Heart left ventricle (tissue), 16 donors: ENCODE results near the gene PACSIN2. TPM values are rescaled to one million over a fixed set of nuclear protein-coding genes. Genes with fewer than 3 reads are reported as not detected.
"Not testable (repeated sequence)": the region's sequence is repeated elsewhere in the genome, so short reads cannot be mapped to it uniquely, and the experiment has no call there.

Experiments used
- ATAC-seq, 4 donors: fragments of 200-7000 bp; cut with Tn5 transposase; one replicate each; pipeline ENCODE4 v1.9.1; 2020 to 2022; ENCODE audit warnings: moderate library complexity in 4 of 4, mild to moderate bottlenecking in 3 of 4, moderate number of reproducible peaks in 1 of 4
- DNase-seq, 5 donors: peaks; one replicate each; pipeline ENCODE4 v3.0.0-alpha.2; 2020
- H3K27ac ChIP-seq, 12 donors: fragments of 200-600 bp; sonication (generic) in 4 of 12; one replicate each; pipeline versions ENCODE4 v1.5.0 to v1.8.0; 2016 to 2022; ENCODE audit warnings: mild to moderate bottlenecking in 2 of 12
- H3K27me3 ChIP-seq, 9 donors: fragments of 200-600 bp; sonication (generic) in 2 of 9; one replicate each; pipeline versions ENCODE4 v1.5.1 to v1.8.0; 2016 to 2022; ENCODE audit warnings: mild to moderate bottlenecking in 3 of 9
- H3K36me3 ChIP-seq, 9 donors: fragments of 200-600 bp; sonication (generic) in 2 of 9; one replicate each; pipeline versions ENCODE4 v1.5.0 to v1.8.0; 2018 to 2022; ENCODE audit warnings: mild to moderate bottlenecking in 2 of 9
- H3K4me1 ChIP-seq, 12 donors: fragments of 200-600 bp; sonication (generic) in 4 of 12; one replicate each; pipeline versions ENCODE4 v1.5.0 to v1.8.0; 2016 to 2022; ENCODE audit warnings: mild to moderate bottlenecking in 3 of 12
- H3K4me3 ChIP-seq, 12 donors: fragments of 200-600 bp; sonication (generic) in 4 of 12; one replicate each; pipeline versions ENCODE4 v1.5.0 to v1.8.0; 2017 to 2022; ENCODE audit warnings: mild to moderate bottlenecking in 9 of 12, moderate library complexity in 4 of 12
- H3K9me3 ChIP-seq, 12 donors: fragments of 200-600 bp; sonication (generic) in 4 of 12; one replicate each; pipeline versions ENCODE4 v1.5.0 to v1.8.0; 2016 to 2022; ENCODE audit warnings: mild to moderate bottlenecking in 1 of 12
- CTCF ChIP-seq, 12 donors: fragments of 200-600 bp; sonication (generic) in 4 of 12; IDR thresholded peaks; one replicate each; pipeline versions ENCODE4 v1.5.0 to v1.8.0; 2018 to 2022; ENCODE audit warnings: antibody characterized with exemption in 12 of 12, mild to moderate bottlenecking in 5 of 12
- POLR2A ChIP-seq, 2 donors: fragments of 450-650 bp; IDR thresholded peaks; one replicate each; pipeline ENCODE4 v1.6.1; 2017; ENCODE audit warnings: antibody characterized with exemption in 2 of 2, mild to moderate bottlenecking in 2 of 2, moderate library complexity in 2 of 2
- whole genome bisulfite sequencing, 4 donors: extraction: QIAGEN DNeasy Blood & Tissue Kit in 2 of 4; methylation state at CpG; one replicate each; pipeline versions ENCODE4 v1.1.5 to v1.1.7; 2013 to 2018; 5-methylcytosine and 5-hydroxymethylcytosine counted together
- intact Hi-C, 10 donors: fragments of 100-400 bp; cut with DNase I; formaldehyde crosslinking; loops; one replicate each; pipeline versions ENCODE4 v1.11.1 to v1.14.2; 2022
- polyA plus RNA-seq, 2 donors: library from polyadenylated mRNA; stranded (reverse); fragments of 200-250 nt; gene quantifications; one replicate each; pipeline ENCODE4 v1.2.3, GENCODE V29; 2013
- total RNA-seq, 9 donors: library from RNA; depleted of rRNA in 2 of 9; stranded (reverse); fragments of >200 nt in 2 of 9; fragmentation: NEBNext Ultra II Directional in 3 of 9; extraction: Animal tissue kit (Norgen Biotek cat#: 25700) in 3 of 9; gene quantifications; one replicate each; pipeline versions ENCODE4 v1.1.0 to v1.2.4, GENCODE V29; 2016 to 2023
- donor health status: ischemic (EF 13 %, LVEDD 7.1; RV severe dilation, severe dysfunction).
- donor health status: healthy with polysubstance abuse.
- donor health status: DM: no; HTN: yes; CAD: no.
- donor health status: DM: no; HTN: no; CAD: no.
- donor health status: ischemic (EF 25% LVEDD 6.9; RV normal size, moderate dysfunction).
- donor health status: ischemic (EF 25% LVEDD 5.7; RV mildly dilated, moderate dysfunction).
- donor health status: healthy.
- donor health status: DM: yes; HTN: yes; CAD: no.
- donor health status: ischemic (EF 35%, LVEDD 5.7; RV mildly dilated, moderate dysfunction).
- donor health status: nonischemic (EF 11% LVEDD 7.7; RV severe dilation, severe dysfunction).
- donor health status: DM: yes; HTN: yes; CAD: no.
- donor health status: PGD.
- donor health status: ischemic (EF 29% LVEDD 5.4; RV normal size, mild dysfunction).
- donor health status: nonischemic (EF 23%, LVEDD 6.1; RV moderate dilation, normal function).

The PACSIN2 gene
- total and polyA plus RNA-seq, 11 donors, result 26.5 to 87.1 (median 59.3) TPM

- peak in 3 of 4 donors; percentile 33 to 60 (median 51) for ATAC-seq
- TF ChIP-seq CTCF (IDR thresholded peaks at IDR 0.05), result no peak
- no peak for TF ChIP-seq POLR2A (IDR thresholded peaks at IDR 0.05)
Observed at GRCh38 chr22:42920101-42920820, 94.7 kb downstream of the PACSIN2 start.

DNA sequence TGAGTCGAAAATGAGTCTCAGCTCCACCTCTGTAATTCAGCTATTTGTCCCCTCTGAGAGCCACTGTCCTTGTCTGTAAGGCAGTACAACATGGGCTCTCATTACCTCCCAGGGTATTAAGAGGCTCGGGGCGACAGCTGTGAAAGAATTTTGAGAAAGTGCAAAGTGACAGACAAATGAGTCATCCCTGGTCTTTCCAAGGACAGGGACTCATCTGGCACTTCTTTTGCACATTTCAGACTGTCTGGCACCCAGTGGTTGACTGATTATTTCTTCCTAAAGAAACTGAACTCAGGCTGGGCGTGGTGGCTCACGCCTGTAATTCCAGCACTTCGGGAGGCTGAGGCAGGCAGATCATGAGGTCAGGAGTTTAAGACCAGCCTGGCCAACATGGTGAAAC lies 95.8 kb downstream of the PACSIN2 start:
- intact Hi-C loops, result no loop called here
- H3K27ac ChIP-seq, result no peak overlapping the region
- H3K4me1 ChIP-seq, result peaks cover 0 to 91% (median 54%) of the 10 kb centered on the region in 12 donors
- no peak overlapping the region for H3K4me3 ChIP-seq
- H3K36me3 ChIP-seq, result no peaks in the 10 kb centered on the region
- ATAC-seq (peak in 2 of 4 donors; percentile 11 to 28), DNase-seq (peak in 1 of 5 donors; percentile 31)
- no peak for TF ChIP-seq CTCF (IDR thresholded peaks at IDR 0.05)
- TF ChIP-seq POLR2A (IDR thresholded peaks at IDR 0.05), result no peak
- 61 to 72% (median 70%) methylated on average over 6 of the region's 6 CpGs for WGBS, 4 donors
- H3K27me3 ChIP-seq, result no peaks in the 10 kb centered on the region
- no peaks in the 10 kb centered on the region for H3K9me3 ChIP-seq

More at GRCh38 chr22:42920101-42920820, 94.7 kb downstream of the PACSIN2 start:
- intact Hi-C loops, result no loop called here
- peak overlapping the region in 2 of 12 donors; percentile 39 to 45 for H3K27ac ChIP-seq
- peak in 1 of 5 donors; percentile 24 for DNase-seq
- H3K9me3 ChIP-seq, result no peaks in the 10 kb centered on the region
- H3K4me1 ChIP-seq, result peaks cover 0 to 91% (median 54%) of the 10 kb centered on the region in 12 donors
- H3K27me3 ChIP-seq, result no peaks in the 10 kb centered on the region
- WGBS, 4 donors, result 63 to 71% (median 67%) methylated on average over 10 of the region's 10 CpGs
- no peak overlapping the region for H3K4me3 ChIP-seq
- H3K36me3 ChIP-seq, result no peaks in the 10 kb centered on the region

DNA sequence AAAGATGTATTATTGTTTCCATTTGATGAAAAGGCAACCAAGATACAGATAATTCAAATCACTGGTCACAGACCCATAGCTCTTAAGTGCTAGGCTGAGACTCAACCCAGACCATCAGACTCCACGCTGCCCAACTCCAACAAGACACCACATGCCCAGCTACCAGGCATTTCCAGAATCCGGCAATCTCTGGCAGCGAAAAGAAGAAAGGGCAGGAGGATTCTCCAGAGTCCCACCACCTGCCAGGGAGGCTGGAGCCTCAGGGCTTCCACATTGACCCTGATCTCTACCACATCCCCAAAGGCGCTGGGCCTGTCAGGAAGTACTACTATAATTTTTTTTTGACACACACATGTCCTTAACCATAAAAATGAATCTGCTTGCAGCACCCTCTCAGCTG lies 96.4 kb downstream of the PACSIN2 start:
- Histone ChIP-seq H3K27me3 (no peaks in the 10 kb centered on the region), H3K4me3 (no peak overlapping the region), H3K36me3 (no peaks in the 10 kb centered on the region), H3K9me3 (no peaks in the 10 kb centered on the region), H3K27ac (no peak overlapping the region), H3K4me1 (peaks cover 0 to 95% (median 58%) of the 10 kb centered on the region in 12 donors)
- no peak for TF ChIP-seq POLR2A (IDR thresholded peaks at IDR 0.05)
- TF ChIP-seq CTCF (IDR thresholded peaks at IDR 0.05), result no peak
- DNase-seq, result peak in 1 of 5 donors; percentile 6
- intact Hi-C loops, result no loop called here
- no peak for ATAC-seq
- 92 to 94% (median 92%) methylated on average over 4 of the region's 4 CpGs for WGBS, 4 donors

- H3K27ac ChIP-seq, H3K9me3 ChIP-seq, H3K27me3 ChIP-seq, H3K36me3 ChIP-seq, ATAC-seq, intact Hi-C loops, H3K4me3 ChIP-seq: not testable (repeated sequence)
- DNase-seq, result peak in 1 of 5 donors; percentile 5
- 98 to 99% (median 99%) methylated on average over 6 of the region's 6 CpGs for WGBS, 4 donors
- H3K4me1 ChIP-seq, result peaks cover 0 to 94% (median 49%) of the 10 kb centered on the region in 12 donors
Observed at GRCh38 chr22:42917358-42917757, 97.6 kb downstream of the PACSIN2 start.
